ENCODE results near the gene NSMCE4A. TPM values are rescaled to one million over a fixed set of nuclear protein-coding genes. Genes with fewer than 3 reads are reported as not detected.
"Not testable (repeated sequence)": the region's sequence is repeated elsewhere in the genome, so short reads cannot be mapped to it uniquely, and the experiment has no call there.

Gene NSMCE4A
- total RNA-seq, 3 donors from 2014 or later = 50.2 to 69.8 (median 62.2) TPM

- ATAC-seq = peak; percentile 91
- TF ChIP-seq CTCF (IDR thresholded peaks at IDR 0.05) = no peak
- peaks cover 9% of the 10 kb centered on the region for H3K4me1 ChIP-seq (ENCODE audit: low read depth)
These were observed 44.5 kb upstream of the NSMCE4A start for GRCh38 chr10:122019414-122019975.

GRCh38 chr10:122018951-122019413 lies 44.0 kb upstream of the NSMCE4A start:
- ATAC-seq = peak; percentile 85
- peak overlapping the region; percentile 19 for H3K4me3 ChIP-seq
- H3K9me3 ChIP-seq = no peaks in the 10 kb centered on the region
- TF ChIP-seq CTCF (IDR thresholded peaks at IDR 0.05) = no peak
- DNase-seq = peak; percentile 67 to 77 (median 75)
- intact Hi-C loops (cut with DNase I, micrococcal nuclease) = no loop called here
- H3K36me3 ChIP-seq (ENCODE audit: low read depth) = no peaks in the 10 kb centered on the region
- H3K4me1 ChIP-seq (ENCODE audit: low read depth) = peaks cover 11% of the 10 kb centered on the region

More at GRCh38 chr10:122019414-122019975, 44.5 kb upstream of the NSMCE4A start:
- H3K4me3 ChIP-seq = peak overlapping the region; percentile 19
- intact Hi-C loops (cut with DNase I, micrococcal nuclease) = no loop called here
- H3K9me3 ChIP-seq = no peaks in the 10 kb centered on the region
- H3K36me3 ChIP-seq (ENCODE audit: low read depth) = no peaks in the 10 kb centered on the region
- DNase-seq = peak; percentile 90

GRCh38 chr10:122018491-122018890 lies 43.5 kb upstream of the NSMCE4A start:
- Histone ChIP-seq H3K4me1 (ENCODE audit: low read depth) (peaks cover 11% of the 10 kb centered on the region), H3K4me3 (peak overlapping the region; percentile 19)
- DNase-seq = no peak

GRCh38 chr10:122017926-122018325 lies 42.9 kb upstream of the NSMCE4A start:
- H3K4me1 ChIP-seq (ENCODE audit: low read depth) = peaks cover 11% of the 10 kb centered on the region
- intact Hi-C loops (cut with DNase I, micrococcal nuclease) = not testable (repeated sequence)

More at GRCh38 chr10:122018491-122018890, 43.5 kb upstream of the NSMCE4A start:
- peak; percentile 37 for ATAC-seq
- no peaks in the 10 kb centered on the region for H3K36me3 ChIP-seq (ENCODE audit: low read depth)
- TF ChIP-seq CTCF (IDR thresholded peaks at IDR 0.05) = no peak
- H3K9me3 ChIP-seq = no peaks in the 10 kb centered on the region
- intact Hi-C loops (cut with DNase I, micrococcal nuclease) = no loop called here

GRCh38 chr10:122014652-122015248 lies 39.7 kb upstream of the NSMCE4A start:
- DNase-seq (peak in 1 of 3 donors; percentile 67), ATAC-seq (peak; percentile 65)
- no peaks in the 10 kb centered on the region for H3K9me3 ChIP-seq
- H3K4me3 ChIP-seq = no peak overlapping the region
- TF ChIP-seq CTCF (IDR thresholded peaks at IDR 0.05) = no peak
- H3K36me3 ChIP-seq (ENCODE audit: low read depth) = no peaks in the 10 kb centered on the region
- intact Hi-C loops (cut with DNase I, micrococcal nuclease) = no loop called here
- H3K4me1 ChIP-seq (ENCODE audit: low read depth) = peaks cover 6% of the 10 kb centered on the region

More at GRCh38 chr10:122017926-122018325, 42.9 kb upstream of the NSMCE4A start:
- H3K4me3 ChIP-seq; H3K9me3 ChIP-seq; H3K36me3 ChIP-seq (ENCODE audit: low read depth); ATAC-seq; DNase-seq: not testable (repeated sequence)

- intact Hi-C loops (cut with DNase I, micrococcal nuclease) = no loop called here
- Histone ChIP-seq H3K4me3 (no peak overlapping the region), H3K4me1 (ENCODE audit: low read depth) (peaks cover 6% of the 10 kb centered on the region), H3K9me3 (no peaks in the 10 kb centered on the region), H3K36me3 (ENCODE audit: low read depth) (no peaks in the 10 kb centered on the region)
- ATAC-seq = no peak
- no peak for TF ChIP-seq CTCF (IDR thresholded peaks at IDR 0.05)
- DNase-seq = no peak
These were observed 38.3 kb upstream of the NSMCE4A start for GRCh38 chr10:122013311-122013780.
